Adipocyte (in vitro differentiated cells): Measurements from ENCODE around the gene KIZ.

Experiments used
- DNase-seq: peaks from one replicate; pipeline ENCODE4 v3.0.0-alpha.2; 2015; ENCODE audit warnings: low read depth
- H3K27me3 ChIP-seq: replicated peaks from 2 replicates; pipeline ENCODE4 v1.7.0; 2013; ENCODE audit warnings: mild to moderate bottlenecking, low read length, moderate library complexity; ENCODE audit not compliant: control insufficient read depth, insufficient read depth
- H3K36me3 ChIP-seq: 2 replicates; pipeline ENCODE4 v1.7.0; 2013; ENCODE audit warnings: low read length, mild to moderate bottlenecking, moderate library complexity; ENCODE audit not compliant: control insufficient read depth, insufficient read depth, severe bottlenecking
- H3K4me1 ChIP-seq: 2 replicates; pipeline ENCODE4 v1.7.0; 2013; ENCODE audit warnings: mild to moderate bottlenecking, low read length, moderate library complexity; ENCODE audit not compliant: control insufficient read depth, insufficient read depth
- H3K4me3 ChIP-seq: 2 replicates; pipeline ENCODE4 v1.7.0; 2013; ENCODE audit warnings: mild to moderate bottlenecking, low read length, moderate library complexity
- H3K9ac ChIP-seq: 2 replicates; pipeline ENCODE4 v1.7.0; 2013; ENCODE audit warnings: mild to moderate bottlenecking, low read length, moderate library complexity
- H3K9me3 ChIP-seq: 2 replicates; pipeline ENCODE4 v1.7.0; 2013; ENCODE audit warnings: mild to moderate bottlenecking, low read length, moderate library complexity; ENCODE audit not compliant: control insufficient read depth

KIZ gene

GRCh38 chr20:21143194-21143890 is 17.5 kb downstream of the KIZ start:
- Histone ChIP-seq H3K9me3 (no peaks in the 10 kb centered on the region), H3K4me1 (no peaks in the 10 kb centered on the region), H3K4me3 (no peak overlapping the region), H3K36me3 (peaks cover 28% of the 10 kb centered on the region), H3K9ac (no peak overlapping the region), H3K27me3 (no peaks in the 10 kb centered on the region)
- no peak for DNase-seq

GRCh38 chr20:21145424-21145823 is 19.5 kb downstream of the KIZ start:
- H3K9ac ChIP-seq = no peak overlapping the region
- peaks cover 26% of the 10 kb centered on the region for H3K36me3 ChIP-seq
- H3K27me3 ChIP-seq = no peaks in the 10 kb centered on the region
- no peaks in the 10 kb centered on the region for H3K4me1 ChIP-seq
- no peak overlapping the region for H3K4me3 ChIP-seq
- no peaks in the 10 kb centered on the region for H3K9me3 ChIP-seq
- DNase-seq = no peak

GRCh38 chr20:21146215-21146614 is 20.3 kb downstream of the KIZ start:
- peaks cover 26% of the 10 kb centered on the region for H3K36me3 ChIP-seq
- no peaks in the 10 kb centered on the region for H3K27me3 ChIP-seq
- H3K9ac ChIP-seq = no peak overlapping the region
- no peak overlapping the region for H3K4me3 ChIP-seq
- H3K4me1 ChIP-seq = no peaks in the 10 kb centered on the region
- DNase-seq = no peak
- H3K9me3 ChIP-seq = no peaks in the 10 kb centered on the region

- no peak overlapping the region for H3K4me3 ChIP-seq
- peaks cover 18% of the 10 kb centered on the region for H3K36me3 ChIP-seq
- H3K9me3 ChIP-seq = no peaks in the 10 kb centered on the region
- H3K27me3 ChIP-seq = no peaks in the 10 kb centered on the region
- DNase-seq = peak; percentile 6
- H3K9ac ChIP-seq = no peak overlapping the region
- peaks cover 4% of the 10 kb centered on the region for H3K4me1 ChIP-seq
Observed at GRCh38 chr20:21147593-21147992, 21.7 kb downstream of the KIZ start.

GRCh38 chr20:21149344-21149743 is 23.5 kb downstream of the KIZ start:
- H3K4me1 ChIP-seq = peaks cover 4% of the 10 kb centered on the region
- H3K36me3 ChIP-seq = peaks cover 18% of the 10 kb centered on the region
- no peaks in the 10 kb centered on the region for H3K9me3 ChIP-seq
- no peaks in the 10 kb centered on the region for H3K27me3 ChIP-seq
- DNase-seq = no peak
- H3K9ac ChIP-seq = no peak overlapping the region
- no peak overlapping the region for H3K4me3 ChIP-seq

GRCh38 chr20:21151791-21152190 is 25.9 kb downstream of the KIZ start:
- H3K27me3 ChIP-seq = no peaks in the 10 kb centered on the region
- H3K9ac ChIP-seq = no peak overlapping the region
- H3K9me3 ChIP-seq = no peaks in the 10 kb centered on the region
- H3K36me3 ChIP-seq = peaks cover 18% of the 10 kb centered on the region
- DNase-seq = no peak
- H3K4me3 ChIP-seq = no peak overlapping the region
- peaks cover 16% of the 10 kb centered on the region for H3K4me1 ChIP-seq

GRCh38 chr20:21154692-21155091 is 28.8 kb downstream of the KIZ start:
- DNase-seq = no peak
- Histone ChIP-seq H3K36me3 (peaks cover 6% of the 10 kb centered on the region), H3K9me3 (no peaks in the 10 kb centered on the region), H3K27me3 (no peaks in the 10 kb centered on the region), H3K4me3 (no peak overlapping the region), H3K4me1 (peaks cover 27% of the 10 kb centered on the region), H3K9ac (no peak overlapping the region)

GRCh38 chr20:21155268-21155667 is 29.4 kb downstream of the KIZ start:
- no peak for DNase-seq

GRCh38 chr20:21156266-21156665 is 30.4 kb downstream of the KIZ start:
- H3K4me3 ChIP-seq = no peak overlapping the region
- H3K4me1 ChIP-seq = peaks cover 27% of the 10 kb centered on the region
- peak; percentile 70 for DNase-seq
- H3K36me3 ChIP-seq = peaks cover 2% of the 10 kb centered on the region
- H3K9me3 ChIP-seq = no peaks in the 10 kb centered on the region
- no peaks in the 10 kb centered on the region for H3K27me3 ChIP-seq
- H3K9ac ChIP-seq = no peak overlapping the region

More at GRCh38 chr20:21155268-21155667, 29.4 kb downstream of the KIZ start:
- no peak overlapping the region for H3K4me3 ChIP-seq
- no peaks in the 10 kb centered on the region for H3K27me3 ChIP-seq
- peaks cover 27% of the 10 kb centered on the region for H3K4me1 ChIP-seq
- H3K36me3 ChIP-seq = peaks cover 2% of the 10 kb centered on the region
- H3K9me3 ChIP-seq = no peaks in the 10 kb centered on the region
- H3K9ac ChIP-seq = no peak overlapping the region

- peaks cover 23% of the 10 kb centered on the region for H3K4me1 ChIP-seq
- H3K9me3 ChIP-seq = no peaks in the 10 kb centered on the region
- H3K27me3 ChIP-seq = no peaks in the 10 kb centered on the region
- no peak overlapping the region for H3K4me3 ChIP-seq
- no peak for DNase-seq
- peaks cover 7% of the 10 kb centered on the region for H3K36me3 ChIP-seq
- no peak overlapping the region for H3K9ac ChIP-seq
Observed at GRCh38 chr20:21157006-21157405, 31.1 kb downstream of the KIZ start.

- Histone ChIP-seq H3K4me3 (no peak overlapping the region), H3K27me3 (no peaks in the 10 kb centered on the region), H3K4me1 (peaks cover 23% of the 10 kb centered on the region), H3K36me3 (peaks cover 25% of the 10 kb centered on the region), H3K9ac (no peak overlapping the region), H3K9me3 (no peaks in the 10 kb centered on the region)
- no peak for DNase-seq
Observed at GRCh38 chr20:21159658-21160380, 33.9 kb downstream of the KIZ start.
